ENCODE results near the gene ZNF639. TPM values are rescaled to one million over a fixed set of nuclear protein-coding genes. Genes with fewer than 3 reads are reported as not detected.

Gene ZNF639
- polyA plus RNA-seq, 6 donors from 2014 or later, result 51.3 to 93.5 (median 57.5) TPM

- no peak overlapping the region for H3K27ac Mint-ChIP-seq
- H3K4me1 Mint-ChIP-seq, result peaks cover 0 to 6% (median under 1%) of the 10 kb centered on the region in 3 donors
- no peaks in the 10 kb centered on the region for H3K27me3 Mint-ChIP-seq
- H3K9me3 Mint-ChIP-seq, result no peaks in the 10 kb centered on the region
- H3K4me3 Mint-ChIP-seq, result no peak overlapping the region
- no peak for DNase-seq
- peaks cover 0 to 9% of the 10 kb centered on the region in 2 donors for H3K36me3 Mint-ChIP-seq
- ATAC-seq (ENCODE audit: low read depth in 2 of 2), result no peak
These were observed 7.6 kb downstream of the ZNF639 start for GRCh38 chr3:179330438-179330837.

- no peaks in the 10 kb centered on the region for H3K4me1 Mint-ChIP-seq
- peaks cover 0 to 9% of the 10 kb centered on the region in 2 donors for H3K36me3 Mint-ChIP-seq
- no peaks in the 10 kb centered on the region for H3K27me3 Mint-ChIP-seq
- DNase-seq, result no peak
- no peak for ATAC-seq (ENCODE audit: low read depth in 2 of 2)
- no peak overlapping the region for H3K4me3 Mint-ChIP-seq
- no peak overlapping the region for H3K27ac Mint-ChIP-seq
- H3K9me3 Mint-ChIP-seq, result no peaks in the 10 kb centered on the region
These were observed 9.4 kb downstream of the ZNF639 start for GRCh38 chr3:179332240-179332639.

- Mint-ChIP-seq H3K27ac (no peak overlapping the region), H3K4me3 (no peak overlapping the region), H3K27me3 (no peaks in the 10 kb centered on the region), H3K36me3 (peaks cover 0 to 9% of the 10 kb centered on the region in 2 donors), H3K4me1 (no peaks in the 10 kb centered on the region), H3K9me3 (no peaks in the 10 kb centered on the region)
- ATAC-seq (ENCODE audit: low read depth in 2 of 2), result no peak
- DNase-seq, result no peak
These were observed 10.3 kb downstream of the ZNF639 start for GRCh38 chr3:179333084-179333483.

- H3K4me3 Mint-ChIP-seq, result no peak overlapping the region
- H3K27ac Mint-ChIP-seq, result no peak overlapping the region
- no peaks in the 10 kb centered on the region for H3K27me3 Mint-ChIP-seq
These were observed 13.6 kb downstream of the ZNF639 start for GRCh38 chr3:179336345-179336929.

GRCh38 chr3:179347345-179348194, 24.7 kb downstream of the ZNF639 start, which contains the start of gene MFN1:
Gene MFN1 (plus strand): TSS chr3:179347709. CDS start chr3:179348852, 1,143 bp downstream.
- peak; percentile 87 to 88 for ATAC-seq (ENCODE audit: low read depth in 2 of 2)
- peaks cover 15 to 39% (median 21%) of the 10 kb centered on the region in 3 donors for H3K4me1 Mint-ChIP-seq
- peak within 1 kb of the TSS; percentile 94 to 99 (median 98) for H3K27ac Mint-ChIP-seq
- H3K36me3 Mint-ChIP-seq, result peaks cover 9 to 11% of the 10 kb centered on the region in 2 donors
- H3K4me3 Mint-ChIP-seq, result peak within 1 kb of the TSS; percentile 96 to 100 (median 98)
- no peaks in the 10 kb centered on the region for H3K27me3 Mint-ChIP-seq
- H3K9me3 Mint-ChIP-seq, result no peaks in the 10 kb centered on the region
- peak; percentile 85 for DNase-seq

More at GRCh38 chr3:179336345-179336929, 13.6 kb downstream of the ZNF639 start:
- no peak for ATAC-seq (ENCODE audit: low read depth in 2 of 2)
- no peak for DNase-seq
- Mint-ChIP-seq H3K36me3 (peaks cover 0 to 9% of the 10 kb centered on the region in 2 donors), H3K9me3 (no peaks in the 10 kb centered on the region), H3K4me1 (no peaks in the 10 kb centered on the region)

- no peaks in the 10 kb centered on the region for H3K9me3 Mint-ChIP-seq
- ATAC-seq (ENCODE audit: low read depth in 2 of 2), result peak; percentile 81 to 84
These were observed 25.6 kb downstream of the ZNF639 start for GRCh38 chr3:179348325-179349013.

GRCh38 chr3:179355996-179356395, 33.2 kb downstream of the ZNF639 start:
- Mint-ChIP-seq H3K27ac (peak overlapping the region in 4 of 6 donors; percentile 5 to 57 (median 30)), H3K4me1 (peaks cover 26 to 51% (median 32%) of the 10 kb centered on the region in 3 donors), H3K27me3 (no peaks in the 10 kb centered on the region), H3K36me3 (peaks cover 39% of the 10 kb centered on the region in 2 donors), H3K4me3 (no peak overlapping the region), H3K9me3 (no peaks in the 10 kb centered on the region)
- DNase-seq (no peak), ATAC-seq (ENCODE audit: low read depth in 2 of 2) (no peak)

More at GRCh38 chr3:179348325-179349013, 25.6 kb downstream of the ZNF639 start:
- Mint-ChIP-seq H3K27ac (peak overlapping the region; percentile 67 to 99 (median 97)), H3K27me3 (no peaks in the 10 kb centered on the region), H3K4me3 (peak overlapping the region; percentile 96 to 100 (median 98)), H3K36me3 (peaks cover 11 to 13% of the 10 kb centered on the region in 2 donors), H3K4me1 (peaks cover 18 to 42% (median 23%) of the 10 kb centered on the region in 3 donors)
- DNase-seq, result peak; percentile 72

GRCh38 chr3:179363332-179363731, 40.5 kb downstream of the ZNF639 start:
- DNase-seq, result no peak
- H3K36me3 Mint-ChIP-seq, result peaks cover 21% of the 10 kb centered on the region in 2 donors

GRCh38 chr3:179369621-179370020, 46.8 kb downstream of the ZNF639 start:
- no peak for ATAC-seq (ENCODE audit: low read depth in 2 of 2)
- Mint-ChIP-seq H3K27ac (no peak overlapping the region), H3K36me3 (peaks cover 10 to 14% of the 10 kb centered on the region in 2 donors)

More at GRCh38 chr3:179363332-179363731, 40.5 kb downstream of the ZNF639 start:
- peaks cover 0 to 5% (median 0%) of the 10 kb centered on the region in 3 donors for H3K4me1 Mint-ChIP-seq
- H3K9me3 Mint-ChIP-seq, result no peaks in the 10 kb centered on the region
- H3K27ac Mint-ChIP-seq, result no peak overlapping the region
- H3K27me3 Mint-ChIP-seq, result no peaks in the 10 kb centered on the region
- no peak for ATAC-seq (ENCODE audit: low read depth in 2 of 2)
- H3K4me3 Mint-ChIP-seq, result no peak overlapping the region

GRCh38 chr3:179373938-179374337, 51.1 kb downstream of the ZNF639 start:
- DNase-seq (no peak), ATAC-seq (ENCODE audit: low read depth in 2 of 2) (no peak)
- no peaks in the 10 kb centered on the region for H3K4me1 Mint-ChIP-seq
- H3K9me3 Mint-ChIP-seq, result no peaks in the 10 kb centered on the region
- H3K36me3 Mint-ChIP-seq, result peaks cover 0 to 8% of the 10 kb centered on the region in 2 donors
- H3K27ac Mint-ChIP-seq, result no peak overlapping the region
- H3K27me3 Mint-ChIP-seq, result no peaks in the 10 kb centered on the region
- no peak overlapping the region for H3K4me3 Mint-ChIP-seq

More at GRCh38 chr3:179369621-179370020, 46.8 kb downstream of the ZNF639 start:
- Mint-ChIP-seq H3K4me3 (no peak overlapping the region), H3K9me3 (no peaks in the 10 kb centered on the region), H3K27me3 (no peaks in the 10 kb centered on the region), H3K4me1 (peaks cover 0 to 1% (median 0%) of the 10 kb centered on the region in 3 donors)
- no peak for DNase-seq

- H3K27ac Mint-ChIP-seq, result peak overlapping the region in 2 of 6 donors; percentile 9 to 57
- H3K4me3 Mint-ChIP-seq, result no peak overlapping the region
- no peaks in the 10 kb centered on the region for H3K4me1 Mint-ChIP-seq
- no peaks in the 10 kb centered on the region for H3K27me3 Mint-ChIP-seq
- no peaks in the 10 kb centered on the region for H3K9me3 Mint-ChIP-seq
- peaks cover 0 to 9% of the 10 kb centered on the region in 2 donors for H3K36me3 Mint-ChIP-seq
- no peak for ATAC-seq (ENCODE audit: low read depth in 2 of 2)
- DNase-seq, result no peak
These were observed 52.5 kb downstream of the ZNF639 start for GRCh38 chr3:179375091-179375999.

- H3K36me3 Mint-ChIP-seq, result peaks cover 0 to 5% of the 10 kb centered on the region in 2 donors
- no peak for ATAC-seq (ENCODE audit: low read depth in 2 of 2)
- DNase-seq, result no peak
- H3K4me3 Mint-ChIP-seq, result no peak overlapping the region
- no peaks in the 10 kb centered on the region for H3K4me1 Mint-ChIP-seq
- no peaks in the 10 kb centered on the region for H3K9me3 Mint-ChIP-seq
- H3K27ac Mint-ChIP-seq, result no peak overlapping the region
- no peaks in the 10 kb centered on the region for H3K27me3 Mint-ChIP-seq
These were observed 53.6 kb downstream of the ZNF639 start for GRCh38 chr3:179376474-179376873.
